GM12891 (cell line): Measurements from ENCODE around the gene PRMT3.
"Not testable (repeated sequence)": the region's sequence is repeated elsewhere in the genome, so short reads cannot be mapped to it uniquely, and the experiment has no call there.

Experiments used
- DNase-seq: peaks from one replicate; pipeline ENCODE4 v3.0.0; 2011; ENCODE audit warnings: low spot score; ENCODE audit not compliant: insufficient read length
- FAIRE-seq: peaks from 2 replicates; lab custom pipeline; 2011; peaks lifted over from hg19 to GRCh38; lab: Jason Lieb, UNC
- PAX5 ChIP-seq: IDR thresholded peaks from 2 replicates; pipeline ENCODE4 v1.6.1; 2011; ENCODE audit warnings: low read length, moderate library complexity, mild to moderate bottlenecking; ENCODE audit not compliant: insufficient read depth, severe bottlenecking
- POLR2A ChIP-seq: IDR thresholded peaks from 2 replicates; pipeline ENCODE4 v1.6.1; 2011; ENCODE audit warnings: low read depth, low read length, control low read depth
- POLR2AphosphoS5 ChIP-seq: IDR thresholded peaks from 2 replicates; pipeline ENCODE4 v1.6.1; 2011; ENCODE audit warnings: low read depth, low read length, control low read depth
- POU2F2 ChIP-seq: IDR thresholded peaks from 2 replicates; pipeline ENCODE4 v1.6.1; 2011; ENCODE audit warnings: low read depth, mild to moderate bottlenecking, control low read depth, low read length, moderate library complexity
- SPI1 ChIP-seq: IDR thresholded peaks from 2 replicates; pipeline ENCODE4 v1.6.1; 2011; ENCODE audit warnings: low read depth, low read length, control low read depth
- TAF1 ChIP-seq: IDR thresholded peaks from 2 replicates; pipeline ENCODE4 v1.6.1; 2011; ENCODE audit warnings: low read depth, low read length, control low read depth

The PRMT3 gene

GRCh38 chr11:20536784-20537183, 149.3 kb downstream of the PRMT3 start:
- FAIRE-seq (no peak), DNase-seq (no peak)
- no peak for TF ChIP-seq SPI1
- no peak for TF ChIP-seq PAX5
- TF ChIP-seq POLR2A: no peak
- TF ChIP-seq POLR2AphosphoS5: no peak
- no peak for TF ChIP-seq POU2F2
- TF ChIP-seq TAF1: no peak

DNA sequence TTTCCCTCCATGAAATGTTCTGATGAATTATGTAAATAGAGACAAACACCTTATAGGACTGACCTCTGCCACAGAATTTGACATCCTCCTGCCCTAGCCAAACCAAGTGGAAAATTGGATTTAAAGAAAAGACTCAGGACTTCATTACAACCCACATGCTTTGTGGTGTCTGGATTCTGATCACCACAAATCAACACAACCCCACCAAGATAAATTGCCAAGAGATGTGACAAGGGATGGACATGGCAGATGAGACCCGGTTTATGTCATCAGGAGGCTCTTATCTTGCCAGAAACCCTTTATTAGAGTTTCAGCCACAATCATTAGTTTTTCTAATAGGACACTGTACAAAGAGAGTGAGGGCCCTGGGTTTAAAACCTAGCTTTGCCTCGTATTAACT, 154.0 kb downstream of the PRMT3 start:
- no peak for TF ChIP-seq POU2F2
- no peak for TF ChIP-seq POLR2AphosphoS5
- no peak for TF ChIP-seq PAX5
- TF ChIP-seq SPI1: no peak
- TF ChIP-seq POLR2A: no peak
- TF ChIP-seq TAF1: no peak
- DNase-seq (no peak), FAIRE-seq (no peak)

- DNase-seq: no peak
Observed at GRCh38 chr11:20544603-20545237, 157.2 kb downstream of the PRMT3 start.

DNA sequence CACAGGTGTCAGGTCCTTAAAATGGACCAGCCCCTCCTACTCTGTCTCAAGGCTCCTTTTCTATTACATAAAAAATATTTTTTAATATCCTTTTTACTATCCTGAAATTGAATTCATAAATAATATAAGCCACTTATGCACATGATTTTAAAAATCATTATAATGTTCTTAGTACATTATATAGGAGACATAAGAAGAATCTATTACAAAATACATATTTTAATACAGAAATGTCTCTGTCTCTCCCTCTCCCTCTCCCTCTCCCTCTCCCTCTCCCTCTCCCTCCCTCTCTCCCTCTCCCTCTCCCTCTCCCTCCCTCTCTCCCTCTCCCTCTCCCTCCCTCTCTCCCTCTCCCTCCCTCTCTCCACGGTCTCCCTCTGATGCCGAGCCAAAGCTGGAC, 159.9 kb downstream of the PRMT3 start:
- TF ChIP-seq POU2F2 (no peak), SPI1 (no peak), TAF1 (no peak), POLR2A (no peak), PAX5 (no peak), POLR2AphosphoS5 (no peak)
- FAIRE-seq (no peak), DNase-seq (no peak)

More at GRCh38 chr11:20544603-20545237, 157.2 kb downstream of the PRMT3 start:
- no peak for FAIRE-seq
- TF ChIP-seq TAF1 (no peak), PAX5 (no peak), POU2F2 (no peak)

DNA sequence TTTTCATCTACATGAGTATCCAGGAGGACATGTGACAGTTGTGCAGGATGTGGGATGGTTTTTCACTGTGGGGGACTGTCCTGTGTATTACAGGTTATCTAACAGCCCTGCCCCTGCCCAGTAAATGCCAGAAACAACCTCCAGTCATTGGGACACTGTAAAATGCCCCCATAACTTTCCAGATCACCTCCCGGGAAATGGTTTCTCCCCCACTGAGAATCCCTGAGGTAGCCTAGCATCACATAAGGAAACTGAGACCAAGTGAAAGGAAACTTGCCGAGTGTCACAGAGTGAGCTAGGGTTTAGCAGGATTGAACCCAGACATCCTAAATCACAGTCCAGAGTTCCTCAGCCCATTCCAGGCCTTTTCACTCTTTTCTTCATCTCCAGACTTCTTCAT, 163.6 kb downstream of the PRMT3 start:
- TF ChIP-seq PAX5 (no peak), POLR2A (no peak)
- DNase-seq: no peak
- FAIRE-seq: no peak

GRCh38 chr11:20555783-20556182, 168.3 kb downstream of the PRMT3 start:
- DNase-seq (no peak), FAIRE-seq (no peak)
- TF ChIP-seq PAX5 (no peak), POLR2AphosphoS5 (no peak), POU2F2 (no peak), SPI1 (no peak), TAF1 (no peak), POLR2A (no peak)

DNA sequence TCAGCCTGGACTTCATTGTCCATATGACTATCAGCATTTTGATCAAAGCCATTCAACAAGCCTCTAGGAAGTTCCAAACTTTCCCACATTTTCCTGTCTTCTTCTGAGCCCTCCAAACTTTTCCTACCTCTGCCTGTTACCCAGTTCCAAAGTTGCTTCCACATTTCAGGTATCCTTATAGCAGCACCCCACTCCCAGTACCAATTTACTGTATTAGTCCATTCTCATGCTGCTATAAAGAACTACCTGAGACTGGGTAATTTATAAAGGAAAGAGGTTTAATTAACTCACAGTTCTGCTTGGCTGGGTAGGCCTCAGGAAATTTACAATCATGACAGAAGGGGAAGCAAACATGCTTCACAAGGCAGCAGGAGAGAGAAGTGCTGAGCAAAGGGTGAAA, 168.9 kb downstream of the PRMT3 start:
- DNase-seq, FAIRE-seq: not testable (repeated sequence)

DNA sequence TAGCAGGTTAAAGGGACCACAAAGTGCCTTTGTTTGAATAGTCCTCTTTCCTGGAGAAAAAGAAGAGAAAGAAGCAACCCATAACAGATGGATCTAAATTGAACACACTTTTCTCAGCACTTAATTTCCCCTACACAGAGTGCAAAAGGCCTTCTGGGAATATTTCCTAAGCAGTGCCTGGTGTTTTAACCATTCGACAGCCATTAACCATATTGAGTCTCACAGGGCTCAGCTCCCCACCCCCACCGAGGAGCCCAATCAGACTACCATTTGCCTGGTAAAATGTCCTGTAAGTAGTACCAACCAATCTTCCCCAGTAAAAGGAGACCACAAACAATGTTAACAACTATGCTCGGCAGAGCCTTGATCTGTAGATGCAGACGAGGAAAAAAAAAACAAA, 171.2 kb downstream of the PRMT3 start:
- FAIRE-seq (no peak), DNase-seq (no peak)
- TF ChIP-seq POU2F2 (no peak), PAX5 (no peak), SPI1 (no peak), TAF1 (no peak), POLR2A (no peak)
